OCI-LY7 (cell line): ENCODE results near the gene CREB5. TPM values are rescaled to one million over a fixed set of nuclear protein-coding genes. Genes with fewer than 3 reads are reported as not detected.

Experiments used
- BruUV-seq: library from RNA; stranded (reverse); fragments of 400-500 nt; replicated peaks from 2 replicates; lab custom pipeline; 2021; lab: Mats Ljungman, UMichigan
- CTCF ChIA-PET: fragments of 300-600 bp; sonication (Branson Sonifier 250); formaldehyde crosslinking; loops from one replicate; lab custom pipeline; 2022; ENCODE audit warnings: antibody characterized with exemption; ENCODE audit not compliant: unreplicated experiment; lab: Charles Lee
- POLR2A ChIA-PET: fragments of 300-600 bp; sonication (Branson Sonifier 250); formaldehyde crosslinking; loops from one replicate; lab custom pipeline; 2022; ENCODE audit warnings: antibody characterized with exemption; lab: Charles Lee
- DNase-seq: peaks from one replicate; pipeline ENCODE4 v3.0.0-alpha.2; 2015; ENCODE audit warnings: low spot score
- H2AFZ ChIP-seq: fragments of 200-600 bp; sonication (generic), shearing (Covaris generic); 2 replicates; pipeline ENCODE4 v1.6.1; 2014; ENCODE audit warnings: mild to moderate bottlenecking, antibody characterized with exemption, low read length, moderate library complexity
- H3K27ac ChIP-seq: fragments of 200-600 bp; sonication (generic); 2 replicates; pipeline ENCODE4 v1.5.1; 2014; ENCODE audit warnings: mixed run types, low read depth, mild to moderate bottlenecking, moderate library complexity, low read length, inconsistent platforms; ENCODE audit not compliant: poor library complexity, severe bottlenecking
- H3K36me3 ChIP-seq: fragments of 200-600 bp; sonication (generic); 2 replicates; pipeline ENCODE4 v1.6.1; 2014; ENCODE audit warnings: mild to moderate bottlenecking, antibody characterized with exemption, low read length, moderate library complexity, mixed read lengths; ENCODE audit not compliant: insufficient read depth
- H3K4me1 ChIP-seq: fragments of 200-600 bp; sonication (generic); 2 replicates; pipeline ENCODE4 v1.5.1; 2014; ENCODE audit warnings: mild to moderate bottlenecking, low read length; ENCODE audit not compliant: insufficient read depth, poor library complexity, severe bottlenecking
- H3K4me2 ChIP-seq: fragments of 200-600 bp; sonication (generic); 2 replicates; pipeline ENCODE4 v1.6.1; 2014; ENCODE audit warnings: mild to moderate bottlenecking, low read length
- H3K4me3 ChIP-seq: fragments of 200-600 bp; sonication (generic); 2 replicates; pipeline ENCODE4 v1.5.1; 2014; ENCODE audit warnings: mild to moderate bottlenecking, low read depth, low read length; ENCODE audit not compliant: poor library complexity, severe bottlenecking
- H3K79me2 ChIP-seq: fragments of 200-600 bp; sonication (generic); 2 replicates; pipeline ENCODE4 v1.6.1; 2016; ENCODE audit warnings: low read depth, mild to moderate bottlenecking, low read length, moderate library complexity, mixed read lengths; ENCODE audit not compliant: insufficient read depth
- H3K9me2 ChIP-seq: fragments of 200-600 bp; sonication (generic); 2 replicates; pipeline ENCODE4 v1.6.1; 2016; ENCODE audit warnings: mild to moderate bottlenecking, low read length, mixed read lengths; ENCODE audit not compliant: insufficient read depth
- H3K9me3 ChIP-seq: fragments of 200-600 bp; sonication (generic); 2 replicates; pipeline ENCODE4 v1.6.1; 2014; ENCODE audit warnings: mild to moderate bottlenecking, mixed run types, low read length, mixed read lengths
- H4K20me1 ChIP-seq: fragments of 200-600 bp; sonication (generic); 2 replicates; pipeline ENCODE4 v1.6.1; 2014; ENCODE audit warnings: mild to moderate bottlenecking, antibody characterized with exemption, low read length, moderate library complexity, mixed read lengths; ENCODE audit not compliant: insufficient read depth
- CTCF ChIP-seq: fragments of 200-600 bp; sonication (generic); conservative IDR thresholded peaks from 2 replicates; pipeline ENCODE4 v1.5.1; 2014; ENCODE audit warnings: mild to moderate bottlenecking, antibody characterized with exemption, low read length, moderate library complexity, mixed read lengths
- EZH2phosphoT487 ChIP-seq: fragments of 200-600 bp; sonication (generic); IDR thresholded peaks from 2 replicates; pipeline ENCODE4 v1.6.1; 2018; ENCODE audit warnings: low read depth, borderline replicate concordance, mild to moderate bottlenecking, mixed run types, antibody characterized with exemption, low read length, moderate library complexity, mixed read lengths
- intact Hi-C: fragments of 100-400 bp; cut with micrococcal nuclease; formaldehyde crosslinking; loops from one replicate; pipeline ENCODE4 v1.10.0; 2022; ENCODE audit not compliant: unreplicated experiment
- total RNA-seq, 2 experiments: library from RNA; depleted of rRNA in 1 of 2; stranded (reverse); fragments of >200 nt in 1 of 2; shearing (Covaris generic) in 1 of 2; gene quantifications; 2 replicates each; pipeline ENCODE4 v1.2.3, GENCODE V29; 2014 to 2022

Gene CREB5
- total RNA-seq, 2 experiments from 2014 or later: 2.0 to 13.3 TPM

DNA sequence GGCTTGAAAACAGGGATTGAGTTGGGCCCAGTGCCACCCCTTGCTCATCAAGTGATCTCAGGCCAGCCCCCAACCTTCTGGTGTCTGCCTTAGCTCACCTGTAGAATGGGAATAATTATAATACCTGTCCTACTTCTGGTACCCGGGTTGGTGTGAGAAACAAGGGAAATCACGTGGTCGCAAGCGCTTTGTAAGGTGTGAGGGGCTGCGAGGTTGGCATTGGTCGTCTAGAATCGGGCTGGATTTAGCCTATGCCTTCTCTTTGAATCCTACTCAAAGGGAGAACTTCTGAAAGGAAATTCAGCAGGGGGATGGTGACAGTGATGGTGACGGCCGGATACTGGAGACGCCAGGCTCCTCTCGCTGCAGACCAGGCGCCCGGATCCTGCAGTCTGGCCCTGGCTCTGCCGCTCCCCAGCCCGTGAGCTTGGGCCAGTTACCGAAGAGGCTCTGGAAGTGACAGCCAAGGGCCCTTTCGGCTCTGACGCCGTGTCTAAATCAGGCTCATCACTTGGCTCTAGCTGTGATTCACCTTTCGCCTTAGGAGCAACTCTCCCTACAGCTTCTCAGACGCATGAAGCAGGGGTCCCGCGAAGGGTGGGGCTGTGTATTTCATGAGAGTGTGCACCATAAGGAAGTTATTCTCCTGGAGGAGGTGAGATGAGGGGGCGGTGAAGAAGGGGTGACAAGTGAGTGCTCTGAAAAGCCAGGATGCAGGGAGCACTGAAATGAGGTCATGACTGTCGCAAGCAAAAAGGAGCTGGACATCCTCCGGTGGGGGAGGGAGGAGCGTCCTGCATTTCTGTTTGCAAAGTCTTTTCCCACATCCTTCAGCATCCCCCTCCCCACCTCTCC lies 4.0 kb upstream of the CREB5 start:
- Histone ChIP-seq H3K27ac (no peak overlapping the region), H3K9me2 (no peaks in the 10 kb centered on the region), H3K9me3 (no peaks in the 10 kb centered on the region), H3K4me1 (peaks cover 5% of the 10 kb centered on the region), H3K4me3 (no peak overlapping the region), H3K36me3 (no peaks in the 10 kb centered on the region), H3K4me2 (peak overlapping the region; percentile 81; the same call in 1 of the 2 replicates), H3K79me2 (no peaks in the 10 kb centered on the region), H2AFZ (no peak overlapping the region), H4K20me1 (no peaks in the 10 kb centered on the region)
- intact Hi-C loops: no loop called here
- no TSS peak for BruUV-seq
- POLR2A ChIA-PET: interaction anchor here (0.9 to 1.6 kb wide), 3 partner anchors 22 to 60 kb away, joined by 3 to 5 read pairs (median 3); no protein-coding TSS in a partner anchor
- DNase-seq: no peak
- CTCF ChIA-PET: no interaction called here
- TF ChIP-seq EZH2phosphoT487 (no peak), CTCF (no peak)

- peak overlapping the region; percentile 48 for H3K4me3 ChIP-seq
- ChIA-PET POLR2A (interaction anchor here (1.6 kb wide), 1 partner anchor 21 kb away, joined by 5 read pairs; no protein-coding TSS in a partner anchor), CTCF (no interaction called here)
- no TSS peak for BruUV-seq
- TF ChIP-seq CTCF (no peak), EZH2phosphoT487 (peak; percentile 95; the same call in 1 of the 2 replicates)
- H3K4me1 ChIP-seq: peaks cover 5% of the 10 kb centered on the region
- no peaks in the 10 kb centered on the region for H3K9me2 ChIP-seq
- no peaks in the 10 kb centered on the region for H4K20me1 ChIP-seq
- intact Hi-C loops: no loop called here
- peak; percentile 4 for DNase-seq
- no peak overlapping the region for H3K27ac ChIP-seq
- peak overlapping the region; percentile 23; the same call in 1 of the 2 replicates for H2AFZ ChIP-seq
- H3K79me2 ChIP-seq: no peaks in the 10 kb centered on the region
- H3K36me3 ChIP-seq: no peaks in the 10 kb centered on the region
- no peaks in the 10 kb centered on the region for H3K9me3 ChIP-seq
- peak overlapping the region; percentile 81 for H3K4me2 ChIP-seq
Measured at GRCh38 chr7:28408960-28409715, 3.2 kb upstream of the CREB5 start.
